K562 treated with DMSO at 1 percent for 24 hours (cell line): ENCODE measurements around the gene JARID2. TPM values are rescaled to one million over a fixed set of nuclear protein-coding genes. Genes with fewer than 3 reads are reported as not detected.

Source experiments
- total RNA-seq: library from RNA; unstranded; fragments of 300-600 nt; gene quantifications from 2 replicates; pipeline ENCODE4 v1.2.3, GENCODE V29; 2022; ENCODE audit warnings: low read depth; ENCODE audit not compliant: insufficient read depth

JARID2 gene
- 24.1 and 24.4 TPM in 2 replicates for total RNA-seq

GRCh38 chr6:15245361-15246216 is at the start of gene JARID2:
Gene JARID2, plus strand, starts transcription at chr6:15246069. Its CDS starts 471 bp downstream, at chr6:15246540.

